GM12878 (cell line): ENCODE measurements around the gene DYSF. TPM values are rescaled to one million over a fixed set of nuclear protein-coding genes. Genes with fewer than 3 reads are reported as not detected.

Experiments
- ATAC-seq: fragments of 200-7000 bp; cut with Tn5 transposase; 3 replicates; pipeline ENCODE4 v1.9.1; 2020; ENCODE audit warnings: mild to moderate bottlenecking, moderate library complexity
- BruUV-seq: library from RNA; stranded (reverse); fragments of 400-500 nt; replicated peaks from 2 replicates; lab custom pipeline; 2021; lab: Mats Ljungman, UMichigan
- CTCF ChIA-PET: fragments of 300-600 bp; sonication (Branson Sonifier 250); formaldehyde crosslinking; extraction: SDS; loops from one replicate; lab custom pipeline; 2021; ENCODE audit warnings: inconsistent platforms; lab: Yijun Ruan, JAX
- POLR2A ChIA-PET: fragments of 350-600 bp; formaldehyde crosslinking; extraction: SDS; loops from one replicate; lab custom pipeline; 2021; ENCODE audit warnings: inconsistent platforms; lab: Charles Lee
- RAD21 ChIA-PET: fragments of 300-600 bp; sonication (Branson Sonifier 250); formaldehyde crosslinking; loops from one replicate; lab custom pipeline; 2023; ENCODE audit warnings: antibody characterized with exemption; ENCODE audit not compliant: unreplicated experiment; lab: Charles Lee
- SMC1A ChIA-PET: fragments of 300-600 bp; sonication (Branson Sonifier 250); formaldehyde crosslinking; loops from one replicate; lab custom pipeline; 2023; ENCODE audit not compliant: unreplicated experiment, uncharacterized antibody; lab: Charles Lee
- DNase-seq: peaks from one replicate; pipeline ENCODE4 v3.0.0-alpha.2; 2011; ENCODE audit warnings: low read depth, low spot score
- FAIRE-seq: peaks from 3 replicates; lab custom pipeline; 2011; peaks lifted over from hg19 to GRCh38; lab: Jason Lieb, UNC
- H2AFZ ChIP-seq: 2 replicates; pipeline ENCODE4 v1.6.0; 2011; ENCODE audit warnings: low read depth, low read length, control low read depth; ENCODE audit not compliant: control insufficient read depth
- H3K27ac ChIP-seq: 2 replicates; pipeline ENCODE4 v1.5.1; 2011; ENCODE audit warnings: control low read depth; ENCODE audit not compliant: control insufficient read depth, insufficient read depth
- H3K27me3 ChIP-seq, 2 experiments: replicated peaks in 1 of 2; 2 replicates each; pipeline versions ENCODE4 v1.6.0 to v1.6.1; 2011; ENCODE audit warnings: low read length in 1 of 2; ENCODE audit not compliant: control insufficient read depth in 2 of 2, insufficient read depth in 2 of 2
- H3K36me3 ChIP-seq, 2 experiments: 2 replicates each; pipeline ENCODE4 v1.5.1; 2011; ENCODE audit warnings: low read length in 1 of 2; ENCODE audit not compliant: control insufficient read depth in 2 of 2, insufficient read depth in 2 of 2
- H3K4me1 ChIP-seq: 2 replicates; pipeline ENCODE4 v1.6.1; 2011; ENCODE audit warnings: mild to moderate bottlenecking, low read length, moderate library complexity, mixed read lengths; ENCODE audit not compliant: control insufficient read depth, insufficient read depth
- H3K4me2 ChIP-seq: 2 replicates; pipeline ENCODE4 v1.6.0; 2011; ENCODE audit warnings: control low read depth; ENCODE audit not compliant: control insufficient read depth, insufficient read depth
- H3K4me3 ChIP-seq: fragments of 200-600 bp; sonication (generic); 2 replicates; pipeline ENCODE4 v1.5.1; 2016
- H3K79me2 ChIP-seq: 2 replicates; pipeline ENCODE4 v1.6.0; 2011; ENCODE audit warnings: low read length; ENCODE audit not compliant: control insufficient read depth, insufficient read depth
- H3K9ac ChIP-seq: 2 replicates; pipeline ENCODE4 v1.8.0; 2011; ENCODE audit warnings: low read length, control low read depth, mixed read lengths; ENCODE audit not compliant: control insufficient read depth, insufficient read depth
- H3K9me3 ChIP-seq: replicated peaks from 3 replicates; pipeline ENCODE4 v1.5.1; 2011; ENCODE audit warnings: mild to moderate bottlenecking, low read length; ENCODE audit not compliant: control insufficient read depth, insufficient read depth
- H4K20me1 ChIP-seq: 2 replicates; pipeline ENCODE4 v1.6.0; 2011; ENCODE audit not compliant: control insufficient read depth, insufficient read depth
- BMI1 ChIP-seq: fragments of 450-650 bp; IDR thresholded peaks from 2 replicates; pipeline ENCODE4 v1.6.1; 2016; ENCODE audit warnings: mild to moderate bottlenecking, moderate library complexity, borderline replicate concordance
- MTA2 ChIP-seq: fragments of 450-650 bp; IDR thresholded peaks from 2 replicates; pipeline ENCODE4 v1.6.1; 2016; ENCODE audit warnings: low read depth, mild to moderate bottlenecking, moderate library complexity
- PML ChIP-seq: IDR thresholded peaks from 2 replicates; pipeline ENCODE4 v1.6.1; 2012; ENCODE audit warnings: low read length, inconsistent platforms
- SIX5 ChIP-seq: IDR thresholded peaks from 2 replicates; pipeline ENCODE4 v1.6.1; 2011; ENCODE audit warnings: mild to moderate bottlenecking, low read depth, low read length, moderate library complexity; ENCODE audit not compliant: severe bottlenecking
- WGBS: methylation state at CpG from one replicate; pipeline ENCODE4 v1.1.6; 2016; ENCODE audit warnings: low lambda C conversion rate; ENCODE audit not compliant: insufficient replicate concordance, insufficient coverage; ENCODE audit errors: missing lambda C conversion rate; 5-methylcytosine and 5-hydroxymethylcytosine counted together
- in situ Hi-C: fragments of 300-500 bp; cut with MboI; formaldehyde crosslinking; loops from 9 replicates; pipeline ENCODE4 v1.14.3; 2018; ENCODE audit warnings: mixed read lengths
- intact Hi-C: fragments of 100-400 bp; cut with micrococcal nuclease; formaldehyde crosslinking; loops from one replicate; pipeline ENCODE4 v1.14.2; 2022; ENCODE audit not compliant: unreplicated experiment
- polyA plus RNA-seq, 11 experiments: library from polyadenylated mRNA; depleted of rRNA in 4 of 11; unstranded in 6 of 11; stranded (reverse) in 5 of 11; fragments of >200 nt; fragmentation: Nextera tagmentation in 4 of 11; fragmentation: Illumina TruSeq in 1 of 11; extraction: Ambion mirVana in 4 of 11; extraction: Trizol in 1 of 11; gene quantifications; 1 replicate in 1 of 11; 2 replicates in 10 of 11; pipeline versions ENCODE4 v1.2.1 to v1.2.3, GENCODE V29; 2011 to 2016; ENCODE audit warnings: inconsistent platforms in 2 of 11, missing spikeins in 2 of 11, low read depth in 1 of 11
- total RNA-seq, 4 experiments: library from RNA; depleted of rRNA in 3 of 4; stranded (reverse); fragments of >200 nt in 3 of 4; fragmentation: Illumina TruSeq in 1 of 4; extraction: Trizol in 1 of 4; gene quantifications; 2 replicates each; pipeline versions ENCODE4 v1.2.1 to v1.2.3, GENCODE V29; 2013 to 2021
- TF ChIP-seq, protein P1 (sequence below): IDR thresholded peaks from 2 replicates; pipeline ENCODE4 v1.6.1; 2012; ENCODE audit warnings: low read length, inconsistent platforms

The DYSF gene
- total and polyA plus RNA-seq, 10 of the 15 experiments (the other 5 are each of a cell fraction or from before 2014, with no cell fraction given) = under 0.01 to 0.15 (median 0.03) TPM; not detected in 7

DNA sequence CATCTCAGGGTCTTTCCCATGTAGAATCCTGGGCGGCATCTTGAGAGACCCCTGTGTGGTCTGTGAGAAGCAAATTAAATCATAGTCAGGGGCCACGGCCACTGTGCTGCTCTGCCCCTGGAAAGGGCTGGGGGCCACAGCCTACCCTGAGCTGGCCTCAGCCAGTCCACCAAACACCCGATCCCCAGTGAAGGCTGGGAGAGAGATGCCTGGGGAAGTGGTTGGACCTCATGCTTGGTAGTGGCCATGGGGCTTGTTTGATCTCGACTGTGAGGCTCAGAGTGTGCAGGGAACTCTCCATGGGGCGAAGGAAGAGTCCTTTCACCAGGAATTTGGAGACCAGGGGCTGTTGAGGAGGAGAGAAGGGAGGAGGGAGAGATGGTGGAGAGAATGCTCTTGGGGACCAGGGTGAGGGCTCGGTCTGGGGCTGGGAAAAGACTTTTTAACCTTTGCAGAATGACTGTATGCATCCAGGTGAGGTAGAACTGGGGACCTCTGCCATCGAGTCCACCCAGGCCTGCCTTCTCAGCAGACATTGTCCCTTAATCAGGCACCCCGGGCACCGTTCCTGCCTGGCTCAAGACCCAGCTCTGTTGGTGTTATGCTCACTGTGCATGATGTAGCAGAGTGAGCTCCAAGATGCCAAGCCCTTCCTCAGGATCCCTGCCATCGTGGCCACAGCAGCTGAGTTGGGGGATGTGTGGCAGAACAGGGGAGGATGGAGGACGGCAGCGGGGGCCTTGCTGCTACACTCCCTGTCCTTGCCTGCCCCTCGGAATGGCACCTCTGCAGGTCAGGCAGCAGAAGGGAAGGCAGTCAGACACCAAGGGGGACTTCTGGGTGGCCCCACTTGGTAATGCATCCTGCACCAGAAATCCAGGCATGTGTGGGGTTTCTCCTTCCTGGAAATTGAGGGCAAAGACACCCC lies 249.9 kb downstream of the DYSF start:
- H3K9me3 ChIP-seq = no peaks in the 10 kb centered on the region
- H3K4me3 ChIP-seq = no peak overlapping the region
- no peak for ATAC-seq
- BruUV-seq = no TSS peak
- CTCF ChIA-PET = no interaction called here
- no peaks in the 10 kb centered on the region for H3K79me2 ChIP-seq
- SMC1A ChIA-PET = no interaction called here
- H3K27ac ChIP-seq = no peak overlapping the region
- FAIRE-seq = no peak
- RAD21 ChIA-PET = no interaction called here
- POLR2A ChIA-PET = no interaction called here
- H3K4me1 ChIP-seq = no peaks in the 10 kb centered on the region
- H3K4me2 ChIP-seq = no peak overlapping the region
- TF ChIP-seq MTA2 = no peak
- TF ChIP-seq SIX5 = no peak
- no peak for TF ChIP-seq PML
- TF ChIP-seq BMI1 = no peak
- TF ChIP-seq, protein P1, sequence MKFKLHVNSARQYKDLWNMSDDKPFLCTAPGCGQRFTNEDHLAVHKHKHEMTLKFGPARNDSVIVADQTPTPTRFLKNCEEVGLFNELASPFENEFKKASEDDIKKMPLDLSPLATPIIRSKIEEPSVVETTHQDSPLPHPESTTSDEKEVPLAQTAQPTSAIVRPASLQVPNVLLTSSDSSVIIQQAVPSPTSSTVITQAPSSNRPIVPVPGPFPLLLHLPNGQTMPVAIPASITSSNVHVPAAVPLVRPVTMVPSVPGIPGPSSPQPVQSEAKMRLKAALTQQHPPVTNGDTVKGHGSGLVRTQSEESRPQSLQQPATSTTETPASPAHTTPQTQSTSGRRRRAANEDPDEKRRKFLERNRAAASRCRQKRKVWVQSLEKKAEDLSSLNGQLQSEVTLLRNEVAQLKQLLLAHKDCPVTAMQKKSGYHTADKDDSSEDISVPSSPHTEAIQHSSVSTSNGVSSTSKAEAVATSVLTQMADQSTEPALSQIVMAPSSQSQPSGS = no peak
- no peaks in the 10 kb centered on the region for H3K36me3 ChIP-seq
- in situ Hi-C loops = no loop called here
- no peak overlapping the region for H3K9ac ChIP-seq
- no peaks in the 10 kb centered on the region for H4K20me1 ChIP-seq
- 7% methylated on average over 12 of the region's 13 CpGs for WGBS
- DNase-seq = no peak
- intact Hi-C loops = no loop called here
- H2AFZ ChIP-seq = no peak overlapping the region
- H3K27me3 ChIP-seq = no peaks in the 10 kb centered on the region; a peak in 2 of 4 replicates
